ENCODE measurements around the gene STX5.
A peak's percentile ranks its signal among the peaks of the same experiment; 100 is the strongest.
"Not testable (repeated sequence)": the region's sequence is repeated elsewhere in the genome, so short reads cannot be mapped to it uniquely, and the experiment has no call there.

STX5 gene

DNA sequence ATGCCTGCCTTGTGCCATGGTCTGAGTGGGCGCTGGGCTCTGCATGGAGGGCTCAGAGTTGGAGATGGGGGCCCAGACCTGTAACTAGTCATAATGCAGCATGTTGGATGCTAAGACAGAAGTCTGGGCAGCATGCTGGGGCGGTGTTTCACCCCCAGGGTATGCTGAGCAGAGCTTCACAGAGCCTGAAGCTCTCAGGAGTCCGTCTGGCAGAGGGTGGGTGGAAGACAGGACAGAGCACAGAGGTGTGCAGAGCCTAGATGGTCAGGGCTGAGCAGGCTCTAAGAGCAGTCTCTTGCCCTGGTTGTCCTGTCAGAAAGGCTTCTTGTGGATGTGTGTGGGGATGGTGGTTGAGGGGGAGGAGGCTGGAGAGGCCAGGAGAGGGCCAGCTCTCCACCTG, 53.4 kb downstream of the STX5 start:
- DNase-seq = no peak

DNA sequence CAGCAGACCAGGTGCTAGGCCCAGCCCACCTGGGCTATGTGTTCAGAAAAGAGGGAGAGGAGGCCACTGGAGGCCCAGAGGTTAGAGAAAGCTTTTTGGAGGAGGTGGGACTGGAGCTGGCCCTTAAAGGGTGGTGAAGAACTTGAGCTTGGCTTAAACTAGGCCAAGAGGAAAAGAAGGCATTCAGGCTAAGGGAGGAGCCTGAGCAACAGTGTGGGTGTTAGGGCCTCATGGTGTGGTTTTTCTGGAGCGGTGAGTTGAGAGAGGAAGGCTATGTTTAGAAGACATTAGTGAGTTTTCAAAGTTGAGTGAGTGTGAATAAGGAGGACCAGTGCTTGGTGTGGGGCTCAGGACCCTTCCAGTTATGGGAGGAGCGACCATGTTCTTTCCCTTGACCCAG, 54.5 kb downstream of the STX5 start:
- no peak for DNase-seq

DNA sequence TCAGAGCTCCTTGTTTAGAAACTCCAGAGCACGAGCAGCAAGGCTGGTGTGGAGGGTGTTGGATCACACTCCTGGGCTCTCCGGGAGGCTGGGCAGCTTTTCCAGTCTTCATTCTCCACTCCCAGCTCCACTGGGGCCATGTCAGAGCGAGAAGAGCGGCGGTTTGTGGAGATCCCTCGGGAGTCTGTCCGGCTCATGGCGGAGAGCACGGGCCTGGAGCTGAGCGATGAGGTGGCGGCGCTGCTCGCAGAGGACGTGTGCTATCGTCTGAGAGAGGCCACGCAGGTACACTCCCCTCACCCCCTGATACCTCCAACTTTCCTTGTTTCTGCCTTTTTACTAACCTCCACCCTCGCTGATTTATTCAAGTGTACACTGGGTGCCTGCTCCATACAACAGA, 56.2 kb downstream of the STX5 start:
- DNase-seq = no peak

DNA sequence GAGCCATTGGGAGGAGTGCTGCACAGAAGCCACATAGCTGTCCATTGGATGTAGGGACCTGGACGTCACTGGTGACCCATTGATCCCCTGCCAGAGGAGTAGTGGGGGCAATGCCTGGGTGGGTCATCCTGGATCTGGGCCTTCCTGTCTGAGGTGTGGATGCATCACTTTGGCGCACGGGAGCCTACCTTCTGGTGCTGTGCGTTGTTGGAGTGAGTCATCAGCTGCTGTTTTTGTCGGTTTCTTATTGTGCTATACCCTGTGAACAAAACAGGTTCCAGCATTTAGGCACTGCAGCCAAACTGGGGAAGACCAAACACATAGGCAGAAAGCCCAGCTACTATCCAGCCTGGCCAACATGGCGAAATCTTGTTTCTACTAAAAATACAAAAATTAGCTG, 57.4 kb downstream of the STX5 start:
- DNase-seq = no peak

DNA sequence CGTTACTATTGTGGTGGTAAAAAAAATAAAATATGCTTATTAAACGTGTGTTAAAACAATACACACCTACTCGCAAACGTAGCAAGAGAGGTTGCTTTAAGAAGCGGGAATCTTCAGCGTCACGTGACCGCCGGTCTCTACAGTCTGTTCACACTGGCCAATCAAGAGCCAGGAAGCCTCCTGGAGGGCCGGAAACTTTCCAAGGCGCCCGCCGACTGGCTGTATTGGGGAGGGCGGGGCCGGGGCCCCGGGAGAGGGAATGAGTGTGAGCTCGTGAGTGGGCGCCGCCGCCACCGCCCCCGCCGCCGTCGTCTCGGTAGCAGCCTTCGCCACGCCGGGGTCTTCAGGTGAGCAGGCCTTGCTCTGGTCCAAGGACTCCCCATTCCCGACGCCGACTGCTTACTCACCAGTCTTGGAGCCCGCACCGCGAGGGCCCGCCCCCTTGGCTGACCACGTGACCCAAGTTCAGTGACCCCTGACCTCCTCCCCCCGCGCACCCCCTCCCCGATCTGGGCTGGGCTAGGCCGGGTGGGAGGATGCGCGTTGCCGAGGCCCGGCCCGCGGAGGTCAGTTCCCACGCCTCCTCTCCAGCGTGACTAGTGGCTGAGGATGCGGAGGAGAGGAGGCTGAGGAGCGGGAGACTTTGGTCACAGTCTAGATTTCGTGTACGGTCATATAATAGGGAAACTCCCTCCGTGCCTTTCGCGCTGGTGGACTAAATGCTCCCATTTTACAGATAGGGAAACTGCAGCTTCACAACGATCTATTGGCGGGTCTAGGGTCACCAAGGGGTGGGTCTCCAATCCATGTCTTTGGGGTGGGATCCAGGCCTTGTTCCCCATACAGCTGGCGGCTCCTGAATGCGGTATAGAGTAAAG, 60.5 kb downstream of the STX5 start, which contains the start of gene TAF6L:
Gene TAF6L (plus strand): TSS at position 253 of the 878 bp plus-strand sequence. CDS start 4,388 bp downstream, outside the sequence.
- DNase-seq = peak; percentile 91

DNA sequence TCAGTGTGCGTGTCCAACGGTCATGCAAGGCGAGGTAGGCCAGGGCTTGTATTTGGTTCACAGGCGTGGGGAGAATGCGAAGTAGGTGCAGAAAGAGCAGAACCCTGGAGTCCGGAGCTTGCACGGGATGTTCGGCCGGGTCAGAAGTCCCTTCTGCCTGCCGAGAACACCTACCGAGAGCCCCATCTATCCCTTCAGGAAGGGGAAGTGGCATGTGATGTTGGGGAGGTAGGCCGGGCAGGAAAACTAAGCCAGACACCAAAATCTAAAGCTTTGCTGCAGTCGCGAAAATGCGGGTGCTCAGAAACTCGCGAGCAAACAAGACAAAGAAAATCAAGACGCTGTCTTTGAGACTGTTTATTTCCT, 61.1 kb downstream of the STX5 start:
- no peak for DNase-seq

DNA sequence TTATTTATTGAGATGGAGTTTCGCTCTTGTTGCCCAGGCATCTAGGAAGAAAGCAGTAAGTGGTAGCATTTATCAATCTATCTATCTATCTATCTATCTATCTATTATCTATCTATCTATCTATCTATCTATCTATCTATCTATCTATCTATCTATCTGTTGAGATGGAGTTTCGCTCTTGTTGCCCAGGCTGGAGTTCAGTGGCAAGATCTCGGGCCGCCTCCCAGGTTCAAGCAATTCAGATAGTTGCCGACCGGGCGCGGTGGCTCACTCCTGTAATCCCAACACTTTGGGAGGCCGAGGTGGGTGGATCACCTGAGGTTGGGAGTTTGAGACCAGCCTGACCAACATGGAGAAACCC, 71.0 kb downstream of the STX5 start:
- not testable (repeated sequence) for DNase-seq

DNA sequence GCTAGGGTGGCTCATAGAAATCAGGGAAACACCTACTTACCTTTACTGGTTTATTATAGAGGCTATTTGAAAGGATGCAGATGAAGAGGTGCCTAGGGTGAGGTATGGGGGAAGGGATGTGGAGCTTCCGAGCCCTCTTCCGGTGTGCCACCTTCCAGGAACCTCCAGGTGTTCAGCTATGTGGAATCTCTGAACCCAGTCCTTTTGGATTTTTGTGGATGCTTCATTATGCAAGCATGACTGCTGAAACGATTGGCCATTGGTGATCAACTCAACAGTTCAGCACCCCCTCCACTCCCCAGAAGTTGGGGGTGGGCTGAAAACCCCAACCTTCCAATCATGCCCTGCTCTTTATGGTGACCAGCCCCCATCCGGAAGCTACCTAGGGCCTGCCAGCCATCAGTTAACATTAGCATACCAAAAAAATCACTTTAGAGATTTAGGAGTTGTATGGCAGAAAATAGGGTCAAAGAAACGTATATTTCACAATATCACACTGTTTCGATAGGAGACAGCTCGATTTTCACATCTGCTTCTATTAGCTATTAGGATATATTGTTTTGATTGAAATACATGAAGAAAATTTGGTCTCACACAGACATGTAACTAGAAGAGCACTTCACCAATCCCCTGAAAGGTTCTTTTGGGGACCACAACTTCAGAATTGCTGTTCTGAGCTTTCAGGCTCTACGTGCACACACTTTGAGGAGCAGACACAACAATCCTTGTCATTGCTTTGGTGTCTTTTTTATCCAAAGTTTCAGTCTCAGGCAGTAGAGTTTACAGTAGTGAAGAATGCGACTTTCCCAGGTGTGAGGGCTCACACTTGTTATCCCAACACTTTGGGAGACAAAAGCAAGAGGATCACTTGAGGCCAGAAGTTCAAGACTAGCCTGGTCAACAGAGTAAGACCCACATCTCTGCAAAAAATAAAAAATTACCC, 73.7 kb downstream of the STX5 start:
- DNase-seq = no peak
